Suprapubic skin (tissue), 4 donors: ENCODE measurements around the gene GOSR1. TPM values are rescaled to one million over a fixed set of nuclear protein-coding genes. Genes with fewer than 3 reads are reported as not detected.
"Not testable (repeated sequence)": the region's sequence is repeated elsewhere in the genome, so short reads cannot be mapped to it uniquely, and the experiment has no call there.

ENCODE experiments used
- DNase-seq, 2 donors: peaks; one replicate each; pipeline ENCODE4 v3.0.0-alpha.2; 2019; ENCODE audit warnings: low spot score in 2 of 2
- H3K27ac ChIP-seq: fragments of 200-600 bp; sonication (generic); one replicate; pipeline ENCODE4 v1.5.1; 2019
- H3K27me3 ChIP-seq: fragments of 200-600 bp; sonication (generic); one replicate; pipeline ENCODE4 v1.5.1; 2019
- H3K36me3 ChIP-seq: fragments of 200-600 bp; sonication (generic); one replicate; pipeline ENCODE4 v1.5.1; 2019
- H3K4me1 ChIP-seq: fragments of 200-600 bp; sonication (generic); one replicate; pipeline ENCODE4 v1.5.1; 2019
- H3K4me3 ChIP-seq: fragments of 200-600 bp; sonication (generic); one replicate; pipeline ENCODE4 v1.5.1; 2019; ENCODE audit warnings: mild to moderate bottlenecking
- H3K9me3 ChIP-seq: fragments of 200-600 bp; sonication (generic); one replicate; pipeline ENCODE4 v1.5.1; 2019
- CTCF ChIP-seq, 2 donors: fragments of 200-600 bp in 1 of 2; fragments of 450-650 bp in 1 of 2; sonication (generic) in 1 of 2; IDR thresholded peaks; one replicate each; pipeline ENCODE4 v1.5.1; 2016 to 2019; ENCODE audit warnings: antibody characterized with exemption in 2 of 2, mild to moderate bottlenecking in 1 of 2, moderate library complexity in 1 of 2
- EP300 ChIP-seq: sonication (generic); formaldehyde crosslinking; IDR thresholded peaks from one replicate; pipeline ENCODE4 v1.6.1; 2017; ENCODE audit warnings: antibody characterized with exemption
- POLR2A ChIP-seq, 2 donors: fragments of 450-650 bp; IDR thresholded peaks; one replicate each; pipeline ENCODE4 v1.6.1; 2017; ENCODE audit warnings: antibody characterized with exemption in 2 of 2, mild to moderate bottlenecking in 2 of 2, moderate library complexity in 2 of 2
- POLR2AphosphoS5 ChIP-seq, 3 donors: sonication (generic); formaldehyde crosslinking; IDR thresholded peaks; one replicate each; pipeline ENCODE4 v1.6.1; 2017; ENCODE audit warnings: antibody characterized with exemption in 3 of 3
- WGBS: methylation state at CpG from one replicate; pipeline ENCODE4 v1.1.5; 2018; 5-methylcytosine and 5-hydroxymethylcytosine counted together
- total RNA-seq, 4 donors: library from RNA; depleted of rRNA; stranded (reverse); fragments of >200 nt; gene quantifications; one replicate each; pipeline ENCODE4 v1.1.0, GENCODE V29; 2016

The GOSR1 gene
- total RNA-seq, 4 donors from 2014 or later: 24.0 to 54.2 (median 47.6) TPM

GRCh38 chr17:30565073-30565935 lies 88.1 kb downstream of the GOSR1 start:
- peaks cover 19% of the 10 kb centered on the region for H3K27me3 ChIP-seq
- no peak overlapping the region for H3K27ac ChIP-seq
- H3K36me3 ChIP-seq: no peaks in the 10 kb centered on the region
- no peak for DNase-seq
- WGBS: 50% methylated on average over 6 of the region's 9 CpGs
- H3K9me3 ChIP-seq: no peaks in the 10 kb centered on the region
- TF ChIP-seq POLR2AphosphoS5 (IDR thresholded peaks at IDR 0.05): no peak
- TF ChIP-seq CTCF (IDR thresholded peaks at IDR 0.05): no peak
- no peak for TF ChIP-seq POLR2A (IDR thresholded peaks at IDR 0.05)
- no peak for TF ChIP-seq EP300
- no peak overlapping the region for H3K4me3 ChIP-seq
- no peaks in the 10 kb centered on the region for H3K4me1 ChIP-seq

GRCh38 chr17:30566104-30566503 lies 88.9 kb downstream of the GOSR1 start:
- not testable (repeated sequence) for DNase-seq, H3K4me1 ChIP-seq, H3K4me3 ChIP-seq, H3K36me3 ChIP-seq, H3K9me3 ChIP-seq, H3K27ac ChIP-seq
- 60% methylated on average over 1 of the region's 4 CpGs for WGBS
- peaks cover 19% of the 10 kb centered on the region for H3K27me3 ChIP-seq

GRCh38 chr17:30566516-30567225 lies 89.5 kb downstream of the GOSR1 start:
- H3K27ac ChIP-seq, H3K36me3 ChIP-seq, H3K4me3 ChIP-seq, H3K4me1 ChIP-seq, H3K9me3 ChIP-seq: not testable (repeated sequence)
- H3K27me3 ChIP-seq: peaks cover 19% of the 10 kb centered on the region
- DNase-seq: peak; percentile 33 to 61
- 76% methylated on average over 9 of the region's 10 CpGs for WGBS

- 70% methylated on average over 12 of the region's 17 CpGs for WGBS
- H3K4me1 ChIP-seq: no peaks in the 10 kb centered on the region
- TF ChIP-seq POLR2A (IDR thresholded peaks at IDR 0.05) (no peak), EP300 (no peak), CTCF (IDR thresholded peaks at IDR 0.05) (no peak)
- no peak overlapping the region for H3K4me3 ChIP-seq
- peak; percentile 38 to 71 for DNase-seq
- no peaks in the 10 kb centered on the region for H3K36me3 ChIP-seq
- no peak overlapping the region for H3K27ac ChIP-seq
- H3K9me3 ChIP-seq: no peaks in the 10 kb centered on the region
- H3K27me3 ChIP-seq: peaks cover 19% of the 10 kb centered on the region
Observed at GRCh38 chr17:30567231-30568116, 90.3 kb downstream of the GOSR1 start.

GRCh38 chr17:30568117-30568430 lies 90.9 kb downstream of the GOSR1 start:
- WGBS: 94% methylated on average over 4 of the region's 8 CpGs
- no peaks in the 10 kb centered on the region for H3K9me3 ChIP-seq
- peak in 1 of 2 donors; percentile 67 for DNase-seq

GRCh38 chr17:30569531-30570175 lies 92.4 kb downstream of the GOSR1 start:
- 80% methylated on average over 12 of the region's 12 CpGs for WGBS
- peak; percentile 33 to 54 for DNase-seq
- H3K27ac ChIP-seq: not testable (repeated sequence)

More at GRCh38 chr17:30568117-30568430, 90.9 kb downstream of the GOSR1 start:
- Histone ChIP-seq H3K36me3 (no peaks in the 10 kb centered on the region), H3K27ac (no peak overlapping the region), H3K4me1 (no peaks in the 10 kb centered on the region), H3K4me3 (no peak overlapping the region), H3K27me3 (peaks cover 21% of the 10 kb centered on the region)
- no peak for TF ChIP-seq CTCF (IDR thresholded peaks at IDR 0.05)
- TF ChIP-seq EP300: no peak
- no peak for TF ChIP-seq POLR2A (IDR thresholded peaks at IDR 0.05)

More at GRCh38 chr17:30569531-30570175, 92.4 kb downstream of the GOSR1 start:
- H3K27me3 ChIP-seq: peaks cover 21% of the 10 kb centered on the region
- not testable (repeated sequence) for H3K4me1 ChIP-seq, H3K4me3 ChIP-seq, H3K9me3 ChIP-seq, H3K36me3 ChIP-seq
